Activated gamma-delta T cell (primary cell): ENCODE measurements around the gene RANBP10.
"Not testable (repeated sequence)": the region's sequence is repeated elsewhere in the genome, so short reads cannot be mapped to it uniquely, and the experiment has no call there.

Experiments used
- DNase-seq: peaks from one replicate; lab custom pipeline; 2025; lab: John Stamatoyannopoulos, UW

Gene RANBP10

GRCh38 chr16:67714522-67714921 is 91.8 kb downstream of the RANBP10 start:
- DNase-seq = no peak

- no peak for DNase-seq
These were observed 92.6 kb downstream of the RANBP10 start for GRCh38 chr16:67713647-67714273.

- DNase-seq = no peak
These were observed 95.8 kb downstream of the RANBP10 start for GRCh38 chr16:67710607-67711006.

- no peak for DNase-seq
These were observed 97.3 kb downstream of the RANBP10 start for GRCh38 chr16:67709050-67709449.

GRCh38 chr16:67708368-67708771 is 98.0 kb downstream of the RANBP10 start:
- DNase-seq = no peak

- DNase-seq = no peak
These were observed 98.6 kb downstream of the RANBP10 start for GRCh38 chr16:67707790-67708189.

GRCh38 chr16:67707210-67707609 is 99.2 kb downstream of the RANBP10 start:
- DNase-seq = no peak

GRCh38 chr16:67704110-67704509 is 102.2 kb downstream of the RANBP10 start:
- DNase-seq = no peak

- no peak for DNase-seq
These were observed 102.7 kb downstream of the RANBP10 start for GRCh38 chr16:67703626-67704025.

- no peak for DNase-seq
These were observed 104.2 kb downstream of the RANBP10 start for GRCh38 chr16:67702130-67702529.

- no peak for DNase-seq
These were observed 104.9 kb downstream of the RANBP10 start for GRCh38 chr16:67701420-67701819.

- DNase-seq = no peak
These were observed 107.1 kb downstream of the RANBP10 start for GRCh38 chr16:67699265-67699664.

GRCh38 chr16:67697422-67698185 is 108.8 kb downstream of the RANBP10 start:
- no peak for DNase-seq

GRCh38 chr16:67694611-67695010 is 111.7 kb downstream of the RANBP10 start:
- DNase-seq = no peak

GRCh38 chr16:67693517-67694285 is 112.7 kb downstream of the RANBP10 start:
- DNase-seq = not testable (repeated sequence)

- DNase-seq = no peak
These were observed 120.8 kb downstream of the RANBP10 start for GRCh38 chr16:67685388-67686112.

GRCh38 chr16:67683767-67684166 is 122.6 kb downstream of the RANBP10 start:
- DNase-seq = no peak

- no peak for DNase-seq
These were observed 126.1 kb downstream of the RANBP10 start for GRCh38 chr16:67679935-67680897.

GRCh38 chr16:67678354-67679023 is 127.9 kb downstream of the RANBP10 start:
- no peak for DNase-seq

- DNase-seq = no peak
These were observed 128.6 kb downstream of the RANBP10 start for GRCh38 chr16:67677712-67678111.
